ENCODE data around the gene ESYT2.

The ESYT2 gene

DNA sequence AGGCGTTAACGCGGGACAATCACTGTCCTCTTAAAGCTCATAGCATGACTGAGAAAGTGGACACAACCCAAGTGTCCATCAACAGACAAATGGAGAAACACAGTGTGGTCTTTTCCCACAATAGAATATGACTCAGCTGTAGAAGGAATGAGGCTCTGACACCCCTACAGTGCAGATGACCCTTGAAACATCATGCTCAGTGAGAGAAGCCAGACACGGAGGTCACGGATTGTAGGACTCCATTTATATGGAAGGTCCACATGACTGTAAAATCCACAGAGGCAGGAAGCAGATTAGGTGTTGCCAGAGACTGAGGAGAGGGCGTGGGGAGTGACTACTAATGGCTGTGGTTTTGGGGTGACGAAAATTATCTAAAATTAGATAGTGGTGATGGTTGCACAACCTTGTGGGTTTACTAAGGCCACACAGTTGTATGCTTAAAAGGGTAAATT is 118.6 kb downstream of the ESYT2 start:
- no peak overlapping the region for H3K4me3 ChIP-seq (ENCODE audit: low read depth, low read length)
- ChIA-PET CTCF (no interaction called here), POLR2A (no interaction called here)
- TF ChIP-seq, protein P1, sequence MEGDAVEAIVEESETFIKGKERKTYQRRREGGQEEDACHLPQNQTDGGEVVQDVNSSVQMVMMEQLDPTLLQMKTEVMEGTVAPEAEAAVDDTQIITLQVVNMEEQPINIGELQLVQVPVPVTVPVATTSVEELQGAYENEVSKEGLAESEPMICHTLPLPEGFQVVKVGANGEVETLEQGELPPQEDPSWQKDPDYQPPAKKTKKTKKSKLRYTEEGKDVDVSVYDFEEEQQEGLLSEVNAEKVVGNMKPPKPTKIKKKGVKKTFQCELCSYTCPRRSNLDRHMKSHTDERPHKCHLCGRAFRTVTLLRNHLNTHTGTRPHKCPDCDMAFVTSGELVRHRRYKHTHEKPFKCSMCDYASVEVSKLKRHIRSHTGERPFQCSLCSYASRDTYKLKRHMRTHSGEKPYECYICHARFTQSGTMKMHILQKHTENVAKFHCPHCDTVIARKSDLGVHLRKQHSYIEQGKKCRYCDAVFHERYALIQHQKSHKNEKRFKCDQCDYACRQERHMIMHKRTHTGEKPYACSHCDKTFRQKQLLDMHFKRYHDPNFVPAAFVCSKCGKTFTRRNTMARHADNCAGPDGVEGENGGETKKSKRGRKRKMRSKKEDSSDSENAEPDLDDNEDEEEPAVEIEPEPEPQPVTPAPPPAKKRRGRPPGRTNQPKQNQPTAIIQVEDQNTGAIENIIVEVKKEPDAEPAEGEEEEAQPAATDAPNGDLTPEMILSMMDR (IDR thresholded peaks at IDR 0.05; ENCODE audit: insufficient read depth, low read length, missing control alignments): no peak
- no peak for DNase-seq (ENCODE audit: low read depth, low spot score)

- ChIA-PET CTCF (interaction anchor here (0.9 kb wide), 1 partner anchor 13 kb away, joined by 3 read pairs; no protein-coding TSS in a partner anchor), POLR2A (no interaction called here)
- H3K4me3 ChIP-seq (ENCODE audit: low read depth, low read length): no peak overlapping the region
- DNase-seq (ENCODE audit: low read depth, low spot score): no peak
- TF ChIP-seq, protein P1 (IDR thresholded peaks at IDR 0.05; ENCODE audit: insufficient read depth, low read length, missing control alignments): no peak
Measured at GRCh38 chr7:158707610-158708009, 121.7 kb downstream of the ESYT2 start.

DNA sequence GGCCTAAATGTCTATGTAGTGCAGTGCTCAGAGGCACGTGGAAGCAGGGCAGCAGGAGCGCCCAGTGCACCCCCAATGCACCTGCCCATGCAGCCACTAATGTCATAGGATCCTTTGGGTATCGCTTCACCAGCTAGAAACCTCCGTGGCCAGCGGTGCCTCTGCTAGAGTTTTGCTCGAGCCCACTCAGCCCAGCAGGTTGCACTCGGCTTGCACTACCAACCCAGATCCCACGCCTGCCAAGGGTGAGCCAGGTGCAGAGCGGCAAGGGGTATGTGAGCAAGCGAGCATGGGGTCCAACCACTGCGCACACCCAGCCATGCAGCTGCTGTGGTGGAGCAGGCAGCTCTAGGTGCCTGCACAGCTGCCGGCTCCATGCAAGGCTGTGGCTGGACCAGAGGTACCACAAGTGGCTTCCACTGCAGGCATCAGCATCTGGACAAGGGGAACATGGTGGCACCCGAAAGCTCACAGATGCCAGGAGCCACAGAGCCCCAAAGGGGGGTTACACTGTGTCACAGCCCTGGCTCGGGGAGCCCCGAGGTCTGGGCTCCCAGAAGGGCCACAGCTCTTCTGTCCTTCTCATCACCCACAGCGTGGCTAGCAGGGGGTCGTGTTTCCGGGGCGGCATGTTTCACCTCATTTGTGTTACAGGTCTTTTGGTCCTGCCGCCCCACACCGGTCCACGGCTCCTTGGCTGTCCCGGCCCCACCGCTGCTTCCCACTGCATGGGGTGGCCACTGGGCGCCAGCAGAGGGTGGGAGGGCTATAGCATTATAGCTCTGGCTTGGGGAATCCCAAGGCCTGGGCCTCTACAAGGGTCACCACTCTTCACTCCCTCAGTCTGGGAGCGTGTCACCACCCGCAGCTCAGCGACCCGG is 122.4 kb downstream of the ESYT2 start:
- POLR2A ChIA-PET: no interaction called here
- no peak overlapping the region for H3K4me3 ChIP-seq (ENCODE audit: low read depth, low read length)
- DNase-seq (ENCODE audit: low read depth, low spot score): no peak
- TF ChIP-seq, protein P1 (IDR thresholded peaks at IDR 0.05; ENCODE audit: insufficient read depth, low read length, missing control alignments): no peak
- CTCF ChIA-PET: interaction anchor here (0.9 to 2.9 kb wide), 4 partner anchors 8 to 270 kb away, joined by 3 to 10 read pairs (median 4); no protein-coding TSS in a partner anchor

DNA sequence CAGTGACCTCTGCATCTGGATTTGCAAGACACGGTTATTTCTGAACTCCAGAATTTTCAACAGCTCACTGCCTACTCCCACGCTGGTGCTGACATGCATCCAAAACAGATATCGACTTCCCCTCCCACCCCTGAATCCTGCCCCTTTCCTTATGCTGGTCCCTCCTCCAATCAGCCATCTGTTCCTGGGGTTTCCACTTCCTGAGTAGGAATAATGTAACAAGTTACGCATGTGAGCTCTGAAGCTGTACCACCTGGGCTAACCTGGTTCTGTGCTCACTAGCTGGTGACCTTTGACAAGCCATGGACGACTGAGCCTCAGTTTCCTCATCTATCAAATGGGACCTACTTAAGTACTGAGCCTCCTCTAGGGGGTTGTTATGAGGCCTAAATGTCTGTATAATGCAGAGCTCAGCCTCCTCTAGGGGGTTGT is 123.0 kb downstream of the ESYT2 start:
- POLR2A ChIA-PET: no interaction called here

GRCh38 chr7:158705234-158705850 is 124.0 kb downstream of the ESYT2 start:
- TF ChIP-seq, protein P1 (IDR thresholded peaks at IDR 0.05; ENCODE audit: insufficient read depth, low read length, missing control alignments): no peak
- ChIA-PET POLR2A (interaction anchor here (1.3 kb wide), 1 partner anchor 158 kb away, joined by 6 read pairs; no protein-coding TSS in a partner anchor), CTCF (interaction anchor here (0.9 to 2.9 kb wide), 6 partner anchors 9 to 271 kb away, joined by 3 to 17 read pairs (median 5); no protein-coding TSS in a partner anchor)
- H3K4me3 ChIP-seq (ENCODE audit: low read depth, low read length): peak overlapping the region; percentile 77
- DNase-seq (ENCODE audit: low read depth, low spot score): no peak

More for the DNA sequence above, 123.0 kb downstream of the ESYT2 start:
- CTCF ChIA-PET: interaction anchor here (0.9 to 2.9 kb wide), 4 partner anchors 9 to 271 kb away, joined by 3 to 17 read pairs (median 8); no protein-coding TSS in a partner anchor
- DNase-seq (ENCODE audit: low read depth, low spot score): no peak
- TF ChIP-seq, protein P1 (IDR thresholded peaks at IDR 0.05; ENCODE audit: insufficient read depth, low read length, missing control alignments): no peak
- no peak overlapping the region for H3K4me3 ChIP-seq (ENCODE audit: low read depth, low read length)
